Measurements from ENCODE around the gene CADM3. TPM values are rescaled to one million over a fixed set of nuclear protein-coding genes. Genes with fewer than 3 reads are reported as not detected.
A peak's percentile ranks its signal among the peaks of the same experiment; 100 is the strongest.

Gene CADM3
- total RNA-seq, 1 donor: not detected

DNA sequence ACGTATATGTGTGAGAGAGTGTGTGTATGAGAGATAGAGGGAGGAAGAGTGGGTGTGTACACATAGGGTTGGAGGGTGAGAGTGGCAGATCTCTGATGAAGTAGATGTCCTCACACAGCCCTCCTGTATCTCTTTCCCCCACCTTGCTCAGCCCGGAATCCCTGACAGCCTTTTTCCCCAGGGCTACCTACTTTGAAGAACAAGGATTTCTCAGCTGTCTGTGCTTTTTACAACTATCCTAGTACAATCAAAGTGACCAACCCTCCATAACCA lies 29.1 kb upstream of the CADM3 start:
- no peak overlapping the region for H3K4me3 ChIP-seq (ENCODE audit: low read depth, low read length)
- TF ChIP-seq, protein P1, sequence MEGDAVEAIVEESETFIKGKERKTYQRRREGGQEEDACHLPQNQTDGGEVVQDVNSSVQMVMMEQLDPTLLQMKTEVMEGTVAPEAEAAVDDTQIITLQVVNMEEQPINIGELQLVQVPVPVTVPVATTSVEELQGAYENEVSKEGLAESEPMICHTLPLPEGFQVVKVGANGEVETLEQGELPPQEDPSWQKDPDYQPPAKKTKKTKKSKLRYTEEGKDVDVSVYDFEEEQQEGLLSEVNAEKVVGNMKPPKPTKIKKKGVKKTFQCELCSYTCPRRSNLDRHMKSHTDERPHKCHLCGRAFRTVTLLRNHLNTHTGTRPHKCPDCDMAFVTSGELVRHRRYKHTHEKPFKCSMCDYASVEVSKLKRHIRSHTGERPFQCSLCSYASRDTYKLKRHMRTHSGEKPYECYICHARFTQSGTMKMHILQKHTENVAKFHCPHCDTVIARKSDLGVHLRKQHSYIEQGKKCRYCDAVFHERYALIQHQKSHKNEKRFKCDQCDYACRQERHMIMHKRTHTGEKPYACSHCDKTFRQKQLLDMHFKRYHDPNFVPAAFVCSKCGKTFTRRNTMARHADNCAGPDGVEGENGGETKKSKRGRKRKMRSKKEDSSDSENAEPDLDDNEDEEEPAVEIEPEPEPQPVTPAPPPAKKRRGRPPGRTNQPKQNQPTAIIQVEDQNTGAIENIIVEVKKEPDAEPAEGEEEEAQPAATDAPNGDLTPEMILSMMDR (IDR thresholded peaks at IDR 0.05; ENCODE audit: insufficient read depth, low read length): no peak
- no peak for DNase-seq (ENCODE audit: low read depth)

DNA sequence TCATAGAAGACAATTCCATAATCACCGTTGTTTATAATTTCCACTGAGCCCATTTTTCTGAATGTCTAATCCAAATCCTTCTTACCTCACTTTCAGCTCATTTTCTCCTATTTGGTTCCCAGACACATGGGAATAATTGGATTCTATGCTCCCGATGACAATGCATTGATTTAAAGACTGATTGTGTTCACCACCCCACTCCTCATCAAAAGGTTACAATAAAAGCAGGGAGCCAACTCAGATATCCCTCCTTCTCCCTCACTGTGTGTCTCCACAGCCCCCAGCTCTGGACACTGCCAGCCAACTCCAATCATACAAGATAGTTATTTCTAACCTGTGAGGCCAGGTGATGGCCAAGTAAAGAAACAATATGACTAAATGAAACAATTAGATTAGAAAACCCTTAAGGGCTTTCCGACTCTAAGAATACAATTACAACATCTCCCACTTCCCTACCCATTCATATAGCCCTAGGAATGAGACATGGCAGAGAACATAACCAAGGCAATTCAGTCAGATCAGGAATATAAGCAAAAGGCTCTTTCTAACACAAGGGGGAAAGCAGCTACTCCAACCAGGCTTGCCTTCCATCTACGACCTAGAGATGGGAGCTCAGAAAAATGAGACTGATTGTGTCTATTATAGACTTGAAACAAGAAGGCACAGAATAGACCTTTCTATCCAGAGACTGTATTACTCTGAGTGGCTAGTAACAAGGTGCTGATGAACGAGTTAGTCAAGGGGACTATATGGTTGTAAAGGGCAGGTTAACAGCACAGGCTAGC lies 28.5 kb upstream of the CADM3 start:
- DNase-seq (ENCODE audit: low read depth): no peak
- TF ChIP-seq, protein P1 (IDR thresholded peaks at IDR 0.05; ENCODE audit: insufficient read depth, low read length): no peak
- no peak overlapping the region for H3K4me3 ChIP-seq (ENCODE audit: low read depth, low read length)

DNA sequence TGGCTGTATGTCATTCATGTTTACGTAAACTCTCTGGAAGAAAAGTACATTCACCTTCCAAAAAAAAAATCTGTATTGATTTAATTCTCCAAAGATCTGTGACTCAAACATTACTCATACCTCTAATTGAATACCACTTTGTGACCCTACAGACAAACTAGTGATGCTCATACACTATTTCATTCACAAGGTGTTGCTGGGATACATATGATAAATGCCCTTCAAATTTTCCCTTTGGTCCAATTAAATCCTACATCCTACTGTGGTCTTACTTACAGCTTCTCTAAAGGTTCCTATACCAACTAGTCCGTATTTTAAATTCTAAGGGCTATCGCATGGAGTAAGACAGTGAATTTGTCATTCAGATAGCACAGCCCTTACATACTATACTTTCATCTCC lies 26.8 kb upstream of the CADM3 start:
- no peak for DNase-seq (ENCODE audit: low read depth)
- TF ChIP-seq, protein P1 (IDR thresholded peaks at IDR 0.05; ENCODE audit: insufficient read depth, low read length): no peak
- no peak overlapping the region for H3K4me3 ChIP-seq (ENCODE audit: low read depth, low read length)

DNA sequence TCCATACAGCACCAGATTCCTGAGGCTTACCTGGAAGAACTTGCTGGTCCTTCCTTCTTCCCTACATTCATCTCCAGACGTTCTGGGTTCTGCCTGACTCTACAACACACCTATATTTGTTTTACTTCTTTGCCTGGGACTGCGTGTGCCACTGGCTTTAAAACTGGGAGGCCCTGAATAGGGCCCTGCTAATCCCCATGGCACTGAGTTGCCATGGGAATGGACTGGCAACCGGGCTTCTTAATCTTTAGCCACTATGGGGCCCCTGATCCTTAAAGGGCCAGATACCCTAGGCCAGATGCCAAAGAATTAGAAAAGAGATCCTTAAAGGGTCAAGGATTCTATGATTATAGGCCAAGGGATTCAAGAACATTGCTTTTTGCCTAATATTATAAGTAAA lies 24.4 kb upstream of the CADM3 start:
- no peak overlapping the region for H3K4me3 ChIP-seq (ENCODE audit: low read depth, low read length)
- TF ChIP-seq, protein P1 (IDR thresholded peaks at IDR 0.05; ENCODE audit: insufficient read depth, low read length): no peak
- no peak for DNase-seq (ENCODE audit: low read depth)

DNA sequence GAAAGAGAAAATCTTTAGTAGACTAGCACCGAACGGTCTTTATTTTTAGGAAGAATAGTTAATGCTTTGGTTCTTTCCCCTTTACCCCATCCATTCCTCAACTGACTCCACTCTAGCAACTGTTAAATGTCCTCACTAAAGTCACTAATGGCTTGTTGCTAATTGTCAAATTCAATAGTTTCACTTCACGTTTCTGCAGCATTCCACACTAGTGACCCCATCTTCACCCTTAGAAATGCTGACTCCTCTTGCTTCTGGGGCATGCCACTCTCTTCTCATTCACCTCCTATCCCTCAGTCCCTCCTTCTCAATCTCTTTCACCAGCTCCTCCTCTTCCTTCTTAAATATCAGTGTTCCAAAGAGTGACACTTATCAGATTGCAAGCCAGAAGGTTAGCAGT lies 19.4 kb upstream of the CADM3 start:
- TF ChIP-seq, protein P1 (IDR thresholded peaks at IDR 0.05; ENCODE audit: insufficient read depth, low read length): no peak
- no peak overlapping the region for H3K4me3 ChIP-seq (ENCODE audit: low read depth, low read length)
- DNase-seq (ENCODE audit: low read depth): no peak

DNA sequence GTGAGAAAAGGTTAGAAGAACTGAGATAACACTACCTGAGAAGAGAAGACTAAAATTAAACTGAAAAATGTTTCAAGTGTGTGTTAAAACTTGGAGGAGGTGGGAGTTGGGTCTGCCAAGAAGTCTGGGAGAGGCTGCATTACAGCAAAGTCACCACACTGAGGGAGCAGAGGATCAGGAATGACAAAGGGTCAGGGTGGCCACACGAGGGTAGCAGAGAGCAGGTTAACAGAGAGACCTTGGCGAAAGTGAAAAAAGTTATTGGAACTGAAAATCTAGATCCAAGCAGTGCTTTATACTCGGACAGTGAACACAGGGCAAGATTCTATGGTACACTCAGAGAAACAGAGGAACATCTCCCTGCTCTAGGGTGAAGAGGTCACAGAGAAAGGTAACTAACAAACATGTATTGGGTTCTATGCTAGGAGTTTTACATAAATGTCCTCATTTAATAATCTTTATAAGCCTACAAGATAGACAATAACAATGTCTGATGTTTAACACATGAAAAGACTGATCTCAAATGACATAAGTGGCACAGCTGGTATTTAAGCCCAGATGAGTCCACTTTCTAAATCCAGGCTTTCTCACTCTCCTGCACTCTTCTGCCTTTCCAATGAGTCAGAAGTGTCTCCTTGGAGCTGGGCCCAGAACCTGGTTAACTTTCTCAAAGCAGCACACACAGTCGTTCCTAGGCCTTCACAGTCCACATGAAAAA lies 10.3 kb upstream of the CADM3 start:
- no peak overlapping the region for H3K4me3 ChIP-seq (ENCODE audit: low read depth, low read length)
- DNase-seq (ENCODE audit: low read depth): peak; percentile 88
- TF ChIP-seq, protein P1 (IDR thresholded peaks at IDR 0.05; ENCODE audit: insufficient read depth, low read length): peak; percentile 98
